Gastrocnemius medialis (tissue), 4 donors: ENCODE measurements around the gene GUCY2F.

ENCODE experiments used
- POLR2A ChIP-seq, 2 donors: fragments of 450-650 bp; IDR thresholded peaks; one replicate each; pipeline ENCODE4 v1.6.1; 2017; ENCODE audit warnings: antibody characterized with exemption in 2 of 2, mild to moderate bottlenecking in 2 of 2, moderate library complexity in 2 of 2
- TF ChIP-seq, protein P1 (sequence below), 5 experiments: fragments of 450-650 bp in 3 of 5; fragments of 200-600 bp in 2 of 5; sonication (generic) in 2 of 5; IDR thresholded peaks in 4 of 5; conservative IDR thresholded peaks in 1 of 5; 1 replicate in 4 of 5; 2 replicates in 1 of 5; pipeline ENCODE4 v1.5.1; 2016 to 2019; ENCODE audit warnings: antibody characterized with exemption in 5 of 5, mild to moderate bottlenecking in 3 of 5, moderate library complexity in 3 of 5

DNA sequence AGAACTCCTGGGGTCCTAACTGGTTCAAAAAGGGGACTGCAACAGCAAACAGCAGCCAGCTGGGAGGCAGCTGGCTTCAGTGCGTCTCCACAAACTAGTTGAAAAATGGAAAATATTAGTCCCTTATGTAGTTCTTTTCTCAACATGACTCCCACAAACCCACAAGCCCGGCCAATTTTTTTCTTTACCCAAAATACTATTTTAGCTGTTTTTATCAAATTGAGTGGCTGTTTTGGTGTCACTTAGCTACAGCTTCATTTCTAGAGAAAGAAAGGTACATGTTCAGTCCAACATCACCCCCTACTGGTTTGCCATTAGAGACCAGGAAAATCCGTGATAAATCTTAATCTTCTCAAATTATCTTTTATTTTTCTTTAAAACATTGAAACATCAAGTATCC lies 97.2 kb downstream of the GUCY2F start:
- TF ChIP-seq, protein P1, sequence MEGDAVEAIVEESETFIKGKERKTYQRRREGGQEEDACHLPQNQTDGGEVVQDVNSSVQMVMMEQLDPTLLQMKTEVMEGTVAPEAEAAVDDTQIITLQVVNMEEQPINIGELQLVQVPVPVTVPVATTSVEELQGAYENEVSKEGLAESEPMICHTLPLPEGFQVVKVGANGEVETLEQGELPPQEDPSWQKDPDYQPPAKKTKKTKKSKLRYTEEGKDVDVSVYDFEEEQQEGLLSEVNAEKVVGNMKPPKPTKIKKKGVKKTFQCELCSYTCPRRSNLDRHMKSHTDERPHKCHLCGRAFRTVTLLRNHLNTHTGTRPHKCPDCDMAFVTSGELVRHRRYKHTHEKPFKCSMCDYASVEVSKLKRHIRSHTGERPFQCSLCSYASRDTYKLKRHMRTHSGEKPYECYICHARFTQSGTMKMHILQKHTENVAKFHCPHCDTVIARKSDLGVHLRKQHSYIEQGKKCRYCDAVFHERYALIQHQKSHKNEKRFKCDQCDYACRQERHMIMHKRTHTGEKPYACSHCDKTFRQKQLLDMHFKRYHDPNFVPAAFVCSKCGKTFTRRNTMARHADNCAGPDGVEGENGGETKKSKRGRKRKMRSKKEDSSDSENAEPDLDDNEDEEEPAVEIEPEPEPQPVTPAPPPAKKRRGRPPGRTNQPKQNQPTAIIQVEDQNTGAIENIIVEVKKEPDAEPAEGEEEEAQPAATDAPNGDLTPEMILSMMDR (IDR thresholded peaks at IDR 0.05 in 4 of 5, conservative IDR thresholded peaks at IDR 0.05 in 1 of 5) = peak in 1 of 5 experiments; percentile 11
- no peak for TF ChIP-seq POLR2A (IDR thresholded peaks at IDR 0.05)
